IPS DF 19.7 (cell line): Measurements from ENCODE around the gene CDK17.
"Not testable (repeated sequence)": the region's sequence is repeated elsewhere in the genome, so short reads cannot be mapped to it uniquely, and the experiment has no call there.

Experiments
- DNase-seq: peaks from one replicate; pipeline ENCODE4 v3.0.0-alpha.2; 2013; ENCODE audit warnings: low read depth, low spot score

CDK17 gene

GRCh38 chr12:96393229-96393628, 7.0 kb downstream of the CDK17 start:
- not testable (repeated sequence) for DNase-seq

- DNase-seq: no peak
These were observed 7.8 kb downstream of the CDK17 start for GRCh38 chr12:96392397-96392796.

GRCh38 chr12:96387981-96388380, 12.3 kb downstream of the CDK17 start:
- DNase-seq: no peak

- no peak for DNase-seq
These were observed 13.4 kb downstream of the CDK17 start for GRCh38 chr12:96386794-96387193.

GRCh38 chr12:96383991-96384390, 16.2 kb downstream of the CDK17 start:
- DNase-seq: no peak

- no peak for DNase-seq
These were observed 16.9 kb downstream of the CDK17 start for GRCh38 chr12:96383371-96383770.

GRCh38 chr12:96379743-96380142, 20.5 kb downstream of the CDK17 start:
- DNase-seq: not testable (repeated sequence)

GRCh38 chr12:96378319-96378718, 21.9 kb downstream of the CDK17 start:
- no peak for DNase-seq

- no peak for DNase-seq
These were observed 23.4 kb downstream of the CDK17 start for GRCh38 chr12:96376865-96377264.

GRCh38 chr12:96375841-96376604, 24.2 kb downstream of the CDK17 start:
- no peak for DNase-seq

GRCh38 chr12:96375170-96375569, 25.1 kb downstream of the CDK17 start:
- no peak for DNase-seq

GRCh38 chr12:96371790-96372699, 28.2 kb downstream of the CDK17 start:
- no peak for DNase-seq

GRCh38 chr12:96371138-96371789, 29.0 kb downstream of the CDK17 start:
- DNase-seq: no peak

- DNase-seq: no peak
These were observed 31.6 kb downstream of the CDK17 start for GRCh38 chr12:96368687-96369086.

GRCh38 chr12:96368233-96368632, 32.0 kb downstream of the CDK17 start:
- DNase-seq: no peak

- no peak for DNase-seq
These were observed 33.9 kb downstream of the CDK17 start for GRCh38 chr12:96366381-96366654.

GRCh38 chr12:96365604-96366380, 34.4 kb downstream of the CDK17 start:
- DNase-seq: no peak

GRCh38 chr12:96364092-96364700, 36.0 kb downstream of the CDK17 start:
- DNase-seq: no peak

GRCh38 chr12:96361074-96361473, 39.2 kb downstream of the CDK17 start:
- no peak for DNase-seq

- DNase-seq: no peak
These were observed 39.7 kb downstream of the CDK17 start for GRCh38 chr12:96360550-96360949.

GRCh38 chr12:96359328-96359727, 40.9 kb downstream of the CDK17 start:
- no peak for DNase-seq
